IPS-18c (cell line): ENCODE data around the gene ZNF436.
"Not testable (repeated sequence)": the region's sequence is repeated elsewhere in the genome, so short reads cannot be mapped to it uniquely, and the experiment has no call there.

ENCODE experiments used
- H3K4me3 ChIP-seq: 2 replicates; pipeline ENCODE4 v1.7.0; 2013; ENCODE audit warnings: low read depth, mild to moderate bottlenecking, low read length, moderate library complexity; ENCODE audit not compliant: insufficient read depth
- H3K9me3 ChIP-seq: one replicate; pipeline ENCODE4 v1.6.1; 2013; ENCODE audit warnings: mild to moderate bottlenecking, low read length, moderate library complexity; ENCODE audit not compliant: control insufficient read depth, insufficient read depth

Gene ZNF436

DNA sequence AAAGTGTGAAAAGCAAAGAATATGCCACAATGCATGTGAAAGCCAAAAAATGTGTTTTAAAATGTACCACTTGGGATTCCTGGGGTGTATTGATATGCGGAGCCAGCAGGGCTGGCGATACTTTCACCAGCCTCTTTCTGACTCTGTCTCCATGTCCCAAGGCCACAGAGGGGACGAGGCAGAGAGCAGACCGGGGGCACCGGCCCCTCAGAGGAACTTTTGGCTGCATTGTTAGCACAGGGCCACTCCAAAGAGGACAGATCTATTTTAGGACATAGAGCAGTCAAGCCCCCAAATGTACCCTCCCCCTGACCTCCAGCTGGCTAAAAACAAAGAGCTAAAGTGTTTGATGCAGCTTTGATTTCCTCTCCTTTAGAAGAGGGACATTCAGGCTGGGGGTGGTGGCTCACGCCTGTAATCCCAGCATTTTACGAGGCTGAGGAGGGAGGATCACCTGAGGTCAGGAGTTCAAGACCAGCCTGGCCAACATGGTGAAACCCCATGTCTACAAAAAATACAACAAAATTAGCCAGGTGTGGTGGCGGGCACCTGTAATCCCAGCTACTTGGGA lies 25.6 kb upstream of the ZNF436 start:
- no peaks in the 10 kb centered on the region for H3K9me3 ChIP-seq
- H3K4me3 ChIP-seq: no peak overlapping the region

DNA sequence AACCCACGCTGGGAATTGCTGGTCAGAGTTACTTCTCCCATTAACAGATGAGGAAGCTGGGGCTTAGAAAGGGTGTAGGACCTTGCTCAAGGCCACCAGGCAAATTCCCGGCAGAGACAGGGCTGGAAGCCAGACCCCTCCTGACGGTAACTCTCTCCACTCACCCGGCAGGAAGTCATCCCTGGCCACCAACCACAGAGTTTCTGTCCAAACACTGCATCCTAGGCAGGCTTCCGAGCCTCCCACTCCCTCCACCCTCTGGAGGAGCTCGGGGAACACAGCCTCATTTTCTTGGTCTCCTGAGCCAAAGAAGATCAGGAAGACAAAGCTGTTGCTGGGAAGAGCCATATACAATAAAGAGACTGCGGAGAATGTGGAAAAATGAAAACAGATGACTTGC lies 25.0 kb upstream of the ZNF436 start:
- Histone ChIP-seq H3K4me3 (no peak overlapping the region), H3K9me3 (no peaks in the 10 kb centered on the region)

DNA sequence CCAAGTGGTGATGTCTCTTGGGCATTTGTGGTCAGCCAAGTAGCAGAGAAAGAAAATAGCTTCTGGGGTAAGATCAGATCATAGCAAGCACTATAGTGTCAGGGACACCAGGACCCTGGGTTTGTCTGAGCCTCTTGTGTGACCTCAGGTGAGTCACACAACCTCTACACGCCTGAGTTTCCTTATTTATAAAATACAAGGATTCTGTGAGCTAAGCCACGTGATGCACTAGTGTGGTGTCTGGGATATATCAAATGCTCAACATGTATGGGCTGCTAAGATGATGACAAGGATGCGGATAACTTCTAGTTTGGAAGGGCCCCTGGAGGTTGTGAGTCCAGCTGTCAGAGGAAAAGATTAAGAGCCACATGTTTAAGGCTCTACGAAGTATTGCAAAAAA lies 24.5 kb upstream of the ZNF436 start:
- Histone ChIP-seq H3K4me3 (no peak overlapping the region), H3K9me3 (no peaks in the 10 kb centered on the region)

DNA sequence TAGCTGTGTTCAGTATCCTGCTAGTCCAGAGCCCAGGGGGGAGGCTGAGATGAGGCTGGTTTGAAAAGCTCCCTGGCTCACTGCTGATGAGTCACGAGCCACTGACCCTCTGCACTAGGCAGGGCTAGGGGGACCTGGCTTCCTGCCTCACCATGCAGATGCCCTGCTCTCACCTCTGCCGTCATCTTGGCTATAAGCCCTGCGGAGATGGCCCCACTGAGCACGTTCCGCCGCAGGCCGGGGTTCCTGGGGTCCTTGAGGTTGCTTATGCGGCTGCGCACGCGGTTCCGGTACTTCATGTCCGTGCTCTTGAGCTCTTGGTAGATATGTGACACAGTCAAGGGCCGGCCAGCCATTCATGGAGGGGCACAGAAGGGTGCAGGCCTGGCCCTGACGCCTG lies 24.1 kb upstream of the ZNF436 start:
- Histone ChIP-seq H3K4me3 (no peak overlapping the region), H3K9me3 (no peaks in the 10 kb centered on the region)

DNA sequence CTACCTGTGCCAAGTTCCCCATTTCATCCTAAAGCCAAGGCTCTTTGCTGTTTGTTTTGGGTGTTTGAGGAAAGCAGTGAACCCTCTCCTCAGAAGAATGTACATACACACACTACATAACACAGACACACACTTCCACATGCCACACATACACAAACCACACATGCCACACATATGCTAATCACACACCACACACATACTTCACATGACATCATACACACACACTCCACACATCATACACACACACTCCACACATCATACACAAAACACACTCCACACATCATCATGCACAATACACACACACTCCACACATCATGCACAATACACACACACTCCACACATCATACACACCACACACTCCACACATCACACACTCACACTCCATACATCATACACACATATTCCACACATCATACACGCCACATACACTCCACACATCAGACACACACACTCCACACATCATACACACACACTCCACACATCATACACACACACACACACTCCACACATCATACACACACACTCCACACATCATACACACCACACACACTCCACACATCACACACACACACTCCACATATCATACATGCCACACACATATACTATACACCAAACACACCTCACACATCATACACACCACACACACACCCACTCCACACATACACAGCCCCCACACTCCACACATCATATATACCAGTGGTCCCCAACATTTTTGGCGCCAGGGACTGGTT lies 22.7 kb upstream of the ZNF436 start:
- Histone ChIP-seq H3K4me3 (no peak overlapping the region), H3K9me3 (no peaks in the 10 kb centered on the region)

DNA sequence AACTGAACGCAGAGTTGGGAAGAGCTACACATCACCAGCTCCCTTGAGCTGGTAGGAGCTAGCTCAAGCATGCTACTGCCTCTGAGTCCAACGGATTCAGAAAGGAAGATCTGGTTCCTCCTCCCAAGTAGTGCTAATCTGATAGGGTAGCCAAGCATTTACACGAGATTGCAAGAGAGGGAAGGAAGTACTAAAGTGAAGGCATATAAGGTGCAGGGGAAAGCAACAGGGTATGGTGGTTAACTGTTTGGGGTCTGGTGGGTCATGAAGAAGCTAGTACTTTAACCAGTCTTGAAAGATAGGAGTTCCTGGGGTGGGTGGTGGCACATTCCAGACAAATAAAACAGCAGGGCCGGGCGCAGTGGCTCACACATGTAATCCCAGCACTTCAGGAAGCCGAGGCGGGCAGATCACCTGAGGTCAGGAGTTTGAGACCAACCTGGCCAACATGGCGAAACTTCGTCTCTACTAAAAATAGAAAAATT lies 20.2 kb upstream of the ZNF436 start:
- Histone ChIP-seq H3K9me3 (no peaks in the 10 kb centered on the region), H3K4me3 (no peak overlapping the region)

DNA sequence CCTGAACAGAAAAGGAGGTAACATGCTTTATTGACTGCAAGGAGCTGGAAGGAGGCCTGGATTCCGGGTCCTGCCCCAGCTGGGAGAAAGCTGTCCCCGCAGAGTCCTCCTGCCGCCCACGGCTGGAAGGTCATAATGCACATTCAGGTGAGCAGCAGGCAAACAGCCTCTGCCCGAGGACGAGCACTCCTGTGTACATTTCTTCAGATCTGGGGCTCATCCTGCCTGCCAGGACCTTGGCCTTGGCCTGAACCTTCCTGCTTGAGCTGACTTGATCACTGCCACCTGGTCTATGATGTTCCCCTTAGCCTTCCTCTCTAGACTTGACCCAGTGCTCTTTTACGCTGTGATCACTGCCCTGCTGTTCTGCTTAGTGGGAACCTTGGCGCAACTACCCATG lies 17.9 kb upstream of the ZNF436 start:
- Histone ChIP-seq H3K4me3 (no peak overlapping the region), H3K9me3 (no peaks in the 10 kb centered on the region)

DNA sequence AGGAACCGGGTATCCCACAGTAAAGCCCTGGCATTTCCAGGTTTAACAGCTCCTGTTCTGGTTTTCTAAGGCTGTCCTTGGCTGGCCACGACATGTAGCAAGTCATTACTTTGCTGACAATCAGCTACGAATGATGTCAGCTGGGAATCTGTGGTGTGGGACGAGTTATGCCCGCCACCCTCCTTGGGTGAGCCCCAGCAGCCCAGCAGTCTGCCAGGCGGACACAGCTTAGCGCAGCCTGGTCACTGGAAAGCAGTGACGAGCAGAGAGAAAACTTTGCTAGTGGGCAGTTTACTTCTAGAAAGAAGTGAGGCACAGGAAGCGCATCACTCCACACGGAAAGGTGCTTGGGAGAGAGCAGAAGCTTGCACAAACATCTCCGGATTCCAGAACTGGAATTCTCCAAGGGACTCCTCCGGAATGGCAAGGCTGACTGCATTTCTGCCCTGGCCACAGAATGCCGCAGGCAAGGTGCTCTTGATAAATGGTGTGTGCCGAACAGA lies 15.5 kb upstream of the ZNF436 start:
- H3K9me3 ChIP-seq: peaks cover 4% of the 10 kb centered on the region
- no peak overlapping the region for H3K4me3 ChIP-seq

DNA sequence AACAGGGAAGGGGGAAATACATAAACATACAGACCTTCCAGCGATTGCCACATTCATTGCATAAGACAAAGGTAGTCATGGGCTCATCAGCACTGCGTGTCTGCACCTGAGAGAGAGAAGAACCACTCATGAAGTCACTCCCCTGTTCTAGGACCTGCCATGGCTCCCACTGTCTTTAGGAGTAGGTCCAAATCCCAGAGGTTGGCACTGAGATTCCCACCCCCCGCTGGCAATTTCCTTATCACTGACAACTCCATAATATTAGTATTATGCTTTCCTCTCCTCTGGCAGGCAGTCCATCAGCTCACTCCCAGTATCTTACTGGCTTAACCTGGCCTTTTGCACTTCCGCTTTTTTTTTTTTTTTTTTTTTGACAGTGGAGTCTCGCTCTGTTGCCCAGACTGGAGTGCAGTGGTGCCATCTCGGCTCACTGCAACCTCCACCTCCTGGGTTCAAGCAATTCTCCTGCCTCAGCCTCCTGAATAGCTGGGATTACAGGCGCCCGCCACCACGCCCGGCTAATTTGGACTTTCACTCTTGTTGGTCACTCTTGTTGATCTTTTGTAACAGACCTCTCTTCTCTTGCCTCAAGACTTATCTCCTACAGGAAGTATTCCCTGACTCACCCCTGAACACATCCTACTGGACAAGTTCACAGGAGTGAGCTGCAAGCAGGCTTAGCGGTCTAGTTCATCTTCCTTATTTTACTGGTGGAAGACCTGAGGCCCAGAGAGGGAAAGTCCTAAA lies 14.8 kb upstream of the ZNF436 start:
- no peak overlapping the region for H3K4me3 ChIP-seq
- H3K9me3 ChIP-seq: peaks cover 4% of the 10 kb centered on the region

DNA sequence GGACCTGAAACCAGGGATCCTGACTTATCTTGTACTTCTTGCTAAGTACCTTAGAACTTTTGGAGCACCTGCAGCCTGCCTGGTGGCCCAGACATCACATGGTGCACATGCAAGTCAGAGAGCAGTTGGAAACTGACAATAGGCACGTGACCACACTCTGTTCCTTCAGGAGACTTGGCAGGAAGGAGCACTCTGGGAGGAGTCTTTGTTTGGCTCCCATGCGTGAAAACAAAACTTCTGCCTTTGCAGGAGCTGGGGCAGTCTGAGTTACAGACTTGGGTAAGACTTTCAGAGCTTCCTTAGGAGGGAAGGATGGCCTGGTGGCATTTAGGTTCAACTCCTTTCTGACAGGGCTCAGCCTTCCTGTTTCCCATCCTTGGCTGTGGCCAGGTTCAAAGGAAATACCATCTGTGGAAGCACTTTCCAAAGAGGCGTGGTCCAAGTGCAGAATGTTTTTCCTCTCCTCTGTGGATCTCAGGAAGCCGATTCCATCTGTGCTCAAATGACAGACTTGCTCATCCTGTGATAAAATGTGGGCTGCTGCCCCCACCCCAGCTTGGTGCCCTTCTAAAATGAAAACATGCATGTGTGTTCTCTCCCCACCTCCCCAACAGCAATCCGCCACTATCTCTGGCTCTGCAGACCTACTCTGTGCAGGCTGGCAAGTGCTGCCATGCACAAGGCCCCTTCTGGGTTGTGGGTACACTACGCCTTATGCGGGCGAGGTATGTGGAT lies 14.1 kb upstream of the ZNF436 start:
- Histone ChIP-seq H3K9me3 (peaks cover 4% of the 10 kb centered on the region), H3K4me3 (no peak overlapping the region)

DNA sequence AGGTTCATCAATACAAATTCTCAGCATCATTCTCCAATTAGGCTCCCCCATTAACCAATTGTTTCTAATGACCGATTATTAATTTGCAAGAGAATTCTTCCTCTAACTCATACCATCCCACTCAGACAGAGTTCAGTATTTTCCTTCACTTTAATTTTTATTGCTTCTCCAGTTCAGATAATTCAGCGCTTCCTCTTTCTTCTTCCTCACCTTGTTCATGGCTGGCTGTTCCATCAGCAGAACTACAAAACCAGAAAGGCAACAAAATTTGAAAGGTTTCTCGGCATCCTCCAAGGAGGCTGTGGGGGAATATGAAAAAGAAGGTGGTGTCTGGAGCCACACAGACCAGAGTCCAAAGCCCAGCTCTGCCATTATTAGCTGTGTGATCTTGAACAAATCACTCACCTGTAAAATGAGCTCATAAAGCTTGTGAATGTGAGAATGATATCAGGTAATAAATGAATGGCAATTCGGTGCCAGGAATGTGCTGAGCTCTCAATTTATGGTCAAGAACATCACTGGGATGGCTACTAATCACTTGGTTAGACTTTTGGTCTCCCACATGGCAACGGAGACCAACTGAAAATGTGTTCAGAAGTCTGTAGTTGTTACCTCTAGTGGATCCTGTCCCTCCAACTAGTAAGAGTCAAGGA lies 11.7 kb upstream of the ZNF436 start:
- Histone ChIP-seq H3K9me3 (peaks cover 4% of the 10 kb centered on the region), H3K4me3 (no peak overlapping the region)

DNA sequence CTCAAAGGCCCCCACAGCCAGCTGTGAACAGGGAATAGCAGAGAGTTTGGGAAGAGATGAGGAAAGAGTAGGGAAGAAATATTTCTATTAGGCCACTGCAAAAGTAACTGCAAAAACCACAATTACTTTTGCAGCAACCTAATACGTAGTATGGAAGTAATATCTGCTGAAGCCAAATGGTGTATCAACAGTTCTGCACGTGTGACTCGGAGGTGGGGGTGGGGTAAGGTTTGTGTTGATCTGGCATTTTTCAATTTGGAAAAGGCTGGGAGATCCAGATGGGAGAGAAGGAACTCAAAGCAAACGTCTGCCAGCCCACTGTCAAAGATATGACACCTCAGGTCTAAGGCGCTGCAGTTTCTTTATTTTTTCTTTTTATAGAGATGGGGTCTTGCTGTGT lies 11.1 kb upstream of the ZNF436 start:
- peaks cover 4% of the 10 kb centered on the region for H3K9me3 ChIP-seq
- no peak overlapping the region for H3K4me3 ChIP-seq

DNA sequence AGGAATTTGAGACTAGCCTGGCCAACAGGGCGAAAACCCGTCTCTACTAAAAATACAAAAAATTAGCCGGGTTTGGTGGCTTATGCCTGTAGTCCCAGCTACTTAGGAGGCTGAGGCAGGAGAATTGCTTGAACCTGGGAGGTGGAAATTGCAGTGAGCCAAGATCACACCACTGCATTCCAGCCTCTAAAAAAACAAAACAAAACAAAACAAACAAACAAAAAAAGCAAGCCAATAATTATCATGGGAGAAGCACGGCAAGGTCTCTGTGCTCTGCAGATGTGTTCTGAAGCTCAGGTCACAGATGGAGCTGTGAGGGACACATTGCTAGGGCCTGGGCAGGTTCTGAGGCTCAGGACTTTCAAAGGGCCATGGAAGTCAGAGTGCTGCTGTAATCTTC lies 10.6 kb upstream of the ZNF436 start:
- not testable (repeated sequence) for H3K4me3 ChIP-seq, H3K9me3 ChIP-seq

DNA sequence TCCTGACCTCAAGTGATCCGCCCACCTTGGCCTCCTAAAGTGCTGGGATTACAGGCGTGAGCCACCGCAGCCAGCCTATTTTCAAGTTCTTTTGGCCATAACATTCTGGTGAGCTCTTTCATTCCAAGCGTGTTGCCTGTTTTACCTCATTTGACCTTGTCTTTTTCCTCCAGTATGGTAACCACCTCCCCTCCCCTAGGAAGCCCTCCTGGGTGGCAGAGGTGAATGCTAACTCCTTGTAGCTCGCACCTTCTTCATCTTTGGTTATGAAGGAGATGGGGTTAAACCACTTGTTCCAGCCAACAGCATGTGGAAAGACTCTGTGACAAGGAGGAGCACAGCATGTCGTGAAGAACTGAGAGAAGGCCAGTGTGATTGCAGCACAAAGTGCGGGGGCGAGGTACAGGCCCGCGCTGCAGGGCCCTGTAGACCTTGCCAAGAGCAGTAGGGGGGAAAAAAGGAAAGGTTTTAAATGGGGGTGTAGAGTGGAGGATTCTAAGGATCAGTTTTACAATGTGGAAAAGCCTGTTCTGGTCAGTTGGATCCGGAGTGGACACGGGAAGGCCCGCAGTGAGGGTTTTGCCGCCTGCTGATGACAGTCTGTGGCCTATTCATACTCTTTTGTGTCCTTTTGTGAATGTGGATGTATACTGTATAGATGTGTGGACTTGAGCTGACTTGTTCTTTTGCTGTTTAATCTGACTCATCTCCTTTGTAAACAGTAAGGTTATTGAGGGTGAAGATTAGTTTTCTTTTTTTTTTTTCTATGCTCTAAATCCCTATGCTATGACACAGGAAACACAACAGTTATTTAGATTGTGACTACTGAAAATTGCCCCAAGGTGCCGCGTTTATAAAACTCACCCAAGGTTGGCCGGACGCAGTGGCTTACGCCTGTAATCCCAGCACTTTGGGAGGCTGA lies 7.5 kb upstream of the ZNF436 start:
- no peak overlapping the region for H3K4me3 ChIP-seq
- peaks cover 1% of the 10 kb centered on the region for H3K9me3 ChIP-seq

DNA sequence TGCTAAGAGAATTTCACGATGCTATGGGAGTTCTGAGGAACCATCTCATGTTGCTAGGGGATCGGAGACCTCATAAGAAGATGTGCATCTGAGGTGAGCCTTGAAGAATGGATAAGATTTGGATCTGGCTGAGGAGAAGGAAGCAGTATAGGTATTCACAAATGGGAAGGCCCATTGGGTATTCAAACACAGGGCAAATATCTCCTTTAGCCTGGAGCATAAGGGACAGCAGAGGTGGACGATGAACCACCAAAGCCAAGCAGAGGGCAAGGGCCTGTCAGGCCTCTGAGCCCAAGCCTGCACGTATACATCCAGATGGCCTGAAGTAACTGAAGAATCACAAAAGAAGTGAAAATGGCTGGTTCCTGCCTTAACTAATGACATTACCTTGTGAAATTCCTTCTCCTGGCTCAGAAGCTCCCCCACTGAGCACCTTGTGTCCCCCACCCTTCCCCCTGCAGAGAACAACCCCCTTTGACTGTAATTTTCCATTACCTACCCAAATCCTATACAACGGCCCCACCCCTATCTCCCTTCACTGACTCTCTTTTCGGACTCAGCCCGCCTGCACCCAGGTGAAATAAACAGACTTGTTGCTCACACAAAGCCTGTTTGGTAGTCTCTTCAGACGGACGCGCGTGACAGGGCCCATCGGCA lies 4.6 kb upstream of the ZNF436 start:
- not testable (repeated sequence) for H3K9me3 ChIP-seq, H3K4me3 ChIP-seq
